DND-41 (cell line): ENCODE data around the gene NUP133.

Experiments
- ATAC-seq: fragments of 200-7000 bp; cut with Tn5 transposase; 3 replicates; pipeline ENCODE4 v1.9.1; 2021; ENCODE audit warnings: low read depth; ENCODE audit not compliant: insufficient read depth
- DNase-seq: peaks from one replicate; pipeline ENCODE4 v3.0.0-alpha.2; 2020
- H2AFZ ChIP-seq: 2 replicates; pipeline ENCODE4 v1.6.0; 2012; ENCODE audit warnings: low read depth, low read length
- H3K27ac ChIP-seq: 2 replicates; pipeline ENCODE4 v1.5.1; 2012; ENCODE audit warnings: low read length, inconsistent platforms
- H3K27me3 ChIP-seq: fragments of 200-600 bp; sonication (generic); 2 replicates; pipeline ENCODE4 v1.6.0; 2012; ENCODE audit warnings: low read length, mild to moderate bottlenecking, inconsistent platforms; ENCODE audit not compliant: insufficient read depth, poor library complexity
- H3K36me3 ChIP-seq: 2 replicates; pipeline ENCODE4 v1.5.1; 2012; ENCODE audit warnings: low read length, inconsistent platforms; ENCODE audit not compliant: insufficient read depth
- H3K4me1 ChIP-seq: 2 replicates; pipeline ENCODE4 v1.5.1; 2012; ENCODE audit warnings: mild to moderate bottlenecking, low read length; ENCODE audit not compliant: insufficient read depth
- H3K4me2 ChIP-seq: 2 replicates; pipeline ENCODE4 v1.6.0; 2012; ENCODE audit warnings: mild to moderate bottlenecking, moderate library complexity, low read length, inconsistent platforms; ENCODE audit not compliant: insufficient read depth
- H3K4me3 ChIP-seq, 2 experiments: fragments of 200-600 bp in 1 of 2; shearing (Covaris generic) in 1 of 2; 2 replicates each; pipeline ENCODE4 v1.5.1; 2012 to 2016; ENCODE audit warnings: inconsistent platforms in 2 of 2, low read length in 2 of 2, mild to moderate bottlenecking in 2 of 2, low read depth in 1 of 2, moderate library complexity in 1 of 2
- H3K79me2 ChIP-seq: 2 replicates; pipeline ENCODE4 v1.6.0; 2012; ENCODE audit warnings: low read length, inconsistent platforms; ENCODE audit not compliant: insufficient read depth
- H3K9ac ChIP-seq: 2 replicates; pipeline ENCODE4 v1.6.0; 2012; ENCODE audit warnings: low read depth, mild to moderate bottlenecking, inconsistent platforms, low read length, moderate library complexity
- H3K9me3 ChIP-seq: 2 replicates; pipeline ENCODE4 v1.5.1; 2012; ENCODE audit warnings: low read length, moderate library complexity, mild to moderate bottlenecking, inconsistent platforms; ENCODE audit not compliant: insufficient read depth, severe bottlenecking
- H4K20me1 ChIP-seq: 2 replicates; pipeline ENCODE4 v1.6.0; 2012; ENCODE audit warnings: low read length; ENCODE audit not compliant: insufficient read depth
- EZH2 ChIP-seq: IDR thresholded peaks from 3 replicates; pipeline ENCODE4 v1.6.1; 2012; ENCODE audit warnings: borderline replicate concordance, low read depth, mild to moderate bottlenecking, moderate library complexity, low read length, inconsistent platforms; ENCODE audit not compliant: severe bottlenecking
- TF ChIP-seq, protein P1 (sequence below): IDR thresholded peaks from 2 replicates; pipeline ENCODE4 v1.5.1; 2012; ENCODE audit warnings: borderline replicate concordance, low read length, moderate library complexity, mild to moderate bottlenecking; ENCODE audit not compliant: poor library complexity, severe bottlenecking; ENCODE audit errors: extremely low read depth

NUP133 gene

DNA sequence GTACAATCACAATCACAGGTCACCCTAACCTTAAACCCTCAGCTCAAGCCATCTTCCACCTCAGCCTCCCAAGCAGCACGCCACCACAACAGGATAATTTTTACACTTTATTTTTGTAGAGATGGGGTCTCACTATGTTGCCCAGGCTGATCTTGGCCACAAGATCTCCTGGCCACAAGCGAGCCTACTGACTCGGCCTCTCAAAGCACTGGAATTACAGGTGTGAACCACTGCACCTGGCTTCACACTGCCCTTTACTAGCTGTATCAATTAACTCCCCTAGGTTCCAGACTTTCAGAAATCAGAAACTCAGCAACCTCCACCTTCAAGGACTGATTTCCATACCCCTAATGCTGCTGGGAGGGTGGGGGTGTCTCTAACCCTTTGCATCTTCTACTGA, 37.0 kb downstream of the NUP133 start:
- no peaks in the 10 kb centered on the region for H3K27me3 ChIP-seq
- H3K4me3 ChIP-seq = no peak overlapping the region
- H3K36me3 ChIP-seq = peaks cover 91% of the 10 kb centered on the region
- H3K9ac ChIP-seq = no peak overlapping the region
- no peaks in the 10 kb centered on the region; the same call in 1 of the 2 replicates for H4K20me1 ChIP-seq
- no peaks in the 10 kb centered on the region for H3K79me2 ChIP-seq
- H3K4me2 ChIP-seq = no peak overlapping the region
- no peak for DNase-seq
- no peaks in the 10 kb centered on the region for H3K9me3 ChIP-seq
- no peak for TF ChIP-seq EZH2
- TF ChIP-seq, protein P1, sequence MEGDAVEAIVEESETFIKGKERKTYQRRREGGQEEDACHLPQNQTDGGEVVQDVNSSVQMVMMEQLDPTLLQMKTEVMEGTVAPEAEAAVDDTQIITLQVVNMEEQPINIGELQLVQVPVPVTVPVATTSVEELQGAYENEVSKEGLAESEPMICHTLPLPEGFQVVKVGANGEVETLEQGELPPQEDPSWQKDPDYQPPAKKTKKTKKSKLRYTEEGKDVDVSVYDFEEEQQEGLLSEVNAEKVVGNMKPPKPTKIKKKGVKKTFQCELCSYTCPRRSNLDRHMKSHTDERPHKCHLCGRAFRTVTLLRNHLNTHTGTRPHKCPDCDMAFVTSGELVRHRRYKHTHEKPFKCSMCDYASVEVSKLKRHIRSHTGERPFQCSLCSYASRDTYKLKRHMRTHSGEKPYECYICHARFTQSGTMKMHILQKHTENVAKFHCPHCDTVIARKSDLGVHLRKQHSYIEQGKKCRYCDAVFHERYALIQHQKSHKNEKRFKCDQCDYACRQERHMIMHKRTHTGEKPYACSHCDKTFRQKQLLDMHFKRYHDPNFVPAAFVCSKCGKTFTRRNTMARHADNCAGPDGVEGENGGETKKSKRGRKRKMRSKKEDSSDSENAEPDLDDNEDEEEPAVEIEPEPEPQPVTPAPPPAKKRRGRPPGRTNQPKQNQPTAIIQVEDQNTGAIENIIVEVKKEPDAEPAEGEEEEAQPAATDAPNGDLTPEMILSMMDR = no peak
- no peaks in the 10 kb centered on the region for H3K4me1 ChIP-seq
- no peak overlapping the region for H2AFZ ChIP-seq
- no peak overlapping the region for H3K27ac ChIP-seq
- ATAC-seq = no peak

GRCh38 chr1:229470406-229471043, 37.6 kb downstream of the NUP133 start:
- H3K27ac ChIP-seq = no peak overlapping the region
- H3K27me3 ChIP-seq = no peaks in the 10 kb centered on the region
- no peak overlapping the region for H3K9ac ChIP-seq
- no peak for TF ChIP-seq EZH2
- TF ChIP-seq, protein P1 = no peak
- H3K36me3 ChIP-seq = peaks cover 91% of the 10 kb centered on the region
- no peak for ATAC-seq
- H3K79me2 ChIP-seq = no peaks in the 10 kb centered on the region
- no peak for DNase-seq
- H4K20me1 ChIP-seq = no peaks in the 10 kb centered on the region; the same call in 1 of the 2 replicates
- H3K4me1 ChIP-seq = no peaks in the 10 kb centered on the region
- H3K4me3 ChIP-seq = no peak overlapping the region
- no peaks in the 10 kb centered on the region for H3K9me3 ChIP-seq
- H3K4me2 ChIP-seq = no peak overlapping the region
- H2AFZ ChIP-seq = no peak overlapping the region

GRCh38 chr1:229466887-229467286, 41.3 kb downstream of the NUP133 start:
- no peak overlapping the region for H3K9ac ChIP-seq
- H3K9me3 ChIP-seq = no peaks in the 10 kb centered on the region
- H4K20me1 ChIP-seq = no peaks in the 10 kb centered on the region
- no peak overlapping the region for H2AFZ ChIP-seq
- peaks cover 94% of the 10 kb centered on the region for H3K36me3 ChIP-seq
- no peaks in the 10 kb centered on the region for H3K79me2 ChIP-seq
- H3K27me3 ChIP-seq = no peaks in the 10 kb centered on the region
- H3K4me1 ChIP-seq = no peaks in the 10 kb centered on the region
- H3K4me3 ChIP-seq = no peak overlapping the region
- TF ChIP-seq, protein P1 = no peak
- no peak for TF ChIP-seq EZH2
- H3K27ac ChIP-seq = no peak overlapping the region
- no peak for DNase-seq
- no peak overlapping the region for H3K4me2 ChIP-seq
- ATAC-seq = no peak
